HL-60 (cell line): ENCODE measurements around the gene SMG1.
"Not testable (repeated sequence)": the region's sequence is repeated elsewhere in the genome, so short reads cannot be mapped to it uniquely, and the experiment has no call there.

Experiments used
- POLR2AphosphoS5 ChIP-seq: IDR thresholded peaks from 2 replicates; pipeline ENCODE4 v1.6.1; 2012; ENCODE audit warnings: low read depth
- TF ChIP-seq, protein P1 (sequence below): IDR thresholded peaks from one replicate; pipeline ENCODE4 v1.5.1; 2011; ENCODE audit warnings: low read length, control low read depth, inconsistent platforms; ENCODE audit not compliant: insufficient read depth
- TF ChIP-seq, protein P2 (sequence below): IDR thresholded peaks from 2 replicates; pipeline ENCODE4 v1.6.1; 2012; ENCODE audit warnings: low read depth; ENCODE audit not compliant: insufficient replicate concordance

DNA sequence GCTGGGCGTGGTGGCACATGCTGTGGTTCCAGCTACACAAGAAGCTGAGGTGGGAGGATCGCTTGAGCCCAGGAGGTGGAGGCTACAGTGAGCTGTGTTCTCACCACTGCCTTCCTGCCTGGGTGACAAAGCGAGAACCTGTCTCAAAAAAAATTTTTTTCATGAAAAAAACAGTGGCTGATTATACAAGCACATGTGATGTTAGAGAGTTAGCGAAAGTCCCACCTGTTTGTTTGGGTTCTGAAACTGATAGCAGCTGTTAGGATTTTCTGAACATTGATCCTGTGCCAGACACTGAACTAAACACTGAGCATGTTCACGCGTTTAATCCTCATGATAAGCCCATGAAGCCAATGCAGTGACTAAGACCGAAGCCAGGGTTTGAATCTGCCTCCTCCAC is 159.0 kb downstream of the SMG1 start:
- TF ChIP-seq, protein P1, sequence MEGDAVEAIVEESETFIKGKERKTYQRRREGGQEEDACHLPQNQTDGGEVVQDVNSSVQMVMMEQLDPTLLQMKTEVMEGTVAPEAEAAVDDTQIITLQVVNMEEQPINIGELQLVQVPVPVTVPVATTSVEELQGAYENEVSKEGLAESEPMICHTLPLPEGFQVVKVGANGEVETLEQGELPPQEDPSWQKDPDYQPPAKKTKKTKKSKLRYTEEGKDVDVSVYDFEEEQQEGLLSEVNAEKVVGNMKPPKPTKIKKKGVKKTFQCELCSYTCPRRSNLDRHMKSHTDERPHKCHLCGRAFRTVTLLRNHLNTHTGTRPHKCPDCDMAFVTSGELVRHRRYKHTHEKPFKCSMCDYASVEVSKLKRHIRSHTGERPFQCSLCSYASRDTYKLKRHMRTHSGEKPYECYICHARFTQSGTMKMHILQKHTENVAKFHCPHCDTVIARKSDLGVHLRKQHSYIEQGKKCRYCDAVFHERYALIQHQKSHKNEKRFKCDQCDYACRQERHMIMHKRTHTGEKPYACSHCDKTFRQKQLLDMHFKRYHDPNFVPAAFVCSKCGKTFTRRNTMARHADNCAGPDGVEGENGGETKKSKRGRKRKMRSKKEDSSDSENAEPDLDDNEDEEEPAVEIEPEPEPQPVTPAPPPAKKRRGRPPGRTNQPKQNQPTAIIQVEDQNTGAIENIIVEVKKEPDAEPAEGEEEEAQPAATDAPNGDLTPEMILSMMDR = not testable (repeated sequence)
- TF ChIP-seq, protein P2, sequence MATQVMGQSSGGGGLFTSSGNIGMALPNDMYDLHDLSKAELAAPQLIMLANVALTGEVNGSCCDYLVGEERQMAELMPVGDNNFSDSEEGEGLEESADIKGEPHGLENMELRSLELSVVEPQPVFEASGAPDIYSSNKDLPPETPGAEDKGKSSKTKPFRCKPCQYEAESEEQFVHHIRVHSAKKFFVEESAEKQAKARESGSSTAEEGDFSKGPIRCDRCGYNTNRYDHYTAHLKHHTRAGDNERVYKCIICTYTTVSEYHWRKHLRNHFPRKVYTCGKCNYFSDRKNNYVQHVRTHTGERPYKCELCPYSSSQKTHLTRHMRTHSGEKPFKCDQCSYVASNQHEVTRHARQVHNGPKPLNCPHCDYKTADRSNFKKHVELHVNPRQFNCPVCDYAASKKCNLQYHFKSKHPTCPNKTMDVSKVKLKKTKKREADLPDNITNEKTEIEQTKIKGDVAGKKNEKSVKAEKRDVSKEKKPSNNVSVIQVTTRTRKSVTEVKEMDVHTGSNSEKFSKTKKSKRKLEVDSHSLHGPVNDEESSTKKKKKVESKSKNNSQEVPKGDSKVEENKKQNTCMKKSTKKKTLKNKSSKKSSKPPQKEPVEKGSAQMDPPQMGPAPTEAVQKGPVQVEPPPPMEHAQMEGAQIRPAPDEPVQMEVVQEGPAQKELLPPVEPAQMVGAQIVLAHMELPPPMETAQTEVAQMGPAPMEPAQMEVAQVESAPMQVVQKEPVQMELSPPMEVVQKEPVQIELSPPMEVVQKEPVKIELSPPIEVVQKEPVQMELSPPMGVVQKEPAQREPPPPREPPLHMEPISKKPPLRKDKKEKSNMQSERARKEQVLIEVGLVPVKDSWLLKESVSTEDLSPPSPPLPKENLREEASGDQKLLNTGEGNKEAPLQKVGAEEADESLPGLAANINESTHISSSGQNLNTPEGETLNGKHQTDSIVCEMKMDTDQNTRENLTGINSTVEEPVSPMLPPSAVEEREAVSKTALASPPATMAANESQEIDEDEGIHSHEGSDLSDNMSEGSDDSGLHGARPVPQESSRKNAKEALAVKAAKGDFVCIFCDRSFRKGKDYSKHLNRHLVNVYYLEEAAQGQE = not testable (repeated sequence)
- not testable (repeated sequence) for TF ChIP-seq POLR2AphosphoS5
